ENCODE results near the gene ACOT2.
"Not testable (repeated sequence)": the region's sequence is repeated elsewhere in the genome, so short reads cannot be mapped to it uniquely, and the experiment has no call there.

DNA sequence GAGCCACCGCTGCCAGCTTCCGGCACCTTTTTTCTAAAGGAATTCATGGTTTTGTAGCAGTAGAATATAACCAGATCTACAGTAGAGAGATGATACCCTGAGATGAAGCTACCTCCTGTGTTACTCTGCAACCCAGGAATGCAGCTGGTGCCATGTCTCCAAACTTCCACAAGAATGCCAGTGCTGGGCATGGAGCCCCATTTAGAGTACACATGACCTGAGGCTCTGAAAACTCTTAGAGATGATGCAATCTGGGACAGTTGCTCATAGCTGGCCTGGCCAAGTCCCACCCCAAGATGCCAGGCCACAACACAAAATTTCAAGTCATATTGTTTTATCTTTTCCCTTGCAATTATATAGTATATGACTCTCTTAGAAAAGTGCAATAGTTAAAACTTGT is 8.2 kb downstream of the ACOT2 start:
- TF ChIP-seq, protein P1, sequence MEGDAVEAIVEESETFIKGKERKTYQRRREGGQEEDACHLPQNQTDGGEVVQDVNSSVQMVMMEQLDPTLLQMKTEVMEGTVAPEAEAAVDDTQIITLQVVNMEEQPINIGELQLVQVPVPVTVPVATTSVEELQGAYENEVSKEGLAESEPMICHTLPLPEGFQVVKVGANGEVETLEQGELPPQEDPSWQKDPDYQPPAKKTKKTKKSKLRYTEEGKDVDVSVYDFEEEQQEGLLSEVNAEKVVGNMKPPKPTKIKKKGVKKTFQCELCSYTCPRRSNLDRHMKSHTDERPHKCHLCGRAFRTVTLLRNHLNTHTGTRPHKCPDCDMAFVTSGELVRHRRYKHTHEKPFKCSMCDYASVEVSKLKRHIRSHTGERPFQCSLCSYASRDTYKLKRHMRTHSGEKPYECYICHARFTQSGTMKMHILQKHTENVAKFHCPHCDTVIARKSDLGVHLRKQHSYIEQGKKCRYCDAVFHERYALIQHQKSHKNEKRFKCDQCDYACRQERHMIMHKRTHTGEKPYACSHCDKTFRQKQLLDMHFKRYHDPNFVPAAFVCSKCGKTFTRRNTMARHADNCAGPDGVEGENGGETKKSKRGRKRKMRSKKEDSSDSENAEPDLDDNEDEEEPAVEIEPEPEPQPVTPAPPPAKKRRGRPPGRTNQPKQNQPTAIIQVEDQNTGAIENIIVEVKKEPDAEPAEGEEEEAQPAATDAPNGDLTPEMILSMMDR (optimal IDR thresholded peaks at IDR 0.05 in 1 of 3, IDR thresholded peaks at IDR 0.05 in 1 of 3, conservative IDR thresholded peaks at IDR 0.05 in 1 of 3; ENCODE audit: extremely low read depth in 1 of 3, insufficient read depth in 2 of 3, low read length in 3 of 3): not testable (repeated sequence)
- TF ChIP-seq EZH2 (IDR thresholded peaks at IDR 0.05; ENCODE audit: low read length): not testable (repeated sequence)
